Measurements from ENCODE around the gene KRT33B. TPM values are rescaled to one million over a fixed set of nuclear protein-coding genes. Genes with fewer than 3 reads are reported as not detected.
"Not testable (repeated sequence)": the region's sequence is repeated elsewhere in the genome, so short reads cannot be mapped to it uniquely, and the experiment has no call there.

Gene KRT33B
- under 1 TPM in 6 of 10 donors, not detected in 4; 0.09 to 0.26 (median 0.18) TPM for polyA plus RNA-seq (ENCODE audit: insufficient read length in 10 of 10)
- long read RNA-seq, donor 1: 0 reads
- long read RNA-seq, donor 2: 0 reads
- long read RNA-seq, donor 3: 0 reads
- long read RNA-seq, donor 4: 0 reads
- long read RNA-seq, donor 5: 0 reads
- long read RNA-seq, donor 6: 0 reads
- long read RNA-seq, donor 7: 0 reads
- long read RNA-seq, donor 8: 0 reads
- long read RNA-seq, donor 9: 0 reads

DNA sequence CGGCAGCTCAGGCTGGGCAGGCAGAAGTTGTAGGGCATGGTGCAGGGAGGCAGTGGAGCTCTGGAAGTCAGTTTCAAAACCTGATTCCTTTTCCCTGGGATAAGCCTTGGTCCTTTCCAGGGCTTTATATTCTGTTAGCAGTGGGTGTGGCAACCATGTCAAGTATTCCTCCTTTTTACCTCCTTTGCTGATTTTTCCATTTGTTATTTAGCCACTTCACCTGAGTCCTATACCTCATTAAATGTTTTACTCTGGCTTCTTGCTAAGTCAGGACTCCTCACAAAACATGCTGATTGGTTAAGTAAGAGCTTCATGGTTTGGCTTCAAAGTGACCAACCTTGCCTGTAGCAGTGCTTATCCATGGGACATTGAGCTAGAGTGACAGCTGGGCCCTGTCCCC, at the start of gene KRT33B:
TSS of gene KRT33B (minus strand) at position 101 of the 400 bp plus-strand sequence. CDS start at position 38, 63 bp downstream.
- no peak for DNase-seq

DNA sequence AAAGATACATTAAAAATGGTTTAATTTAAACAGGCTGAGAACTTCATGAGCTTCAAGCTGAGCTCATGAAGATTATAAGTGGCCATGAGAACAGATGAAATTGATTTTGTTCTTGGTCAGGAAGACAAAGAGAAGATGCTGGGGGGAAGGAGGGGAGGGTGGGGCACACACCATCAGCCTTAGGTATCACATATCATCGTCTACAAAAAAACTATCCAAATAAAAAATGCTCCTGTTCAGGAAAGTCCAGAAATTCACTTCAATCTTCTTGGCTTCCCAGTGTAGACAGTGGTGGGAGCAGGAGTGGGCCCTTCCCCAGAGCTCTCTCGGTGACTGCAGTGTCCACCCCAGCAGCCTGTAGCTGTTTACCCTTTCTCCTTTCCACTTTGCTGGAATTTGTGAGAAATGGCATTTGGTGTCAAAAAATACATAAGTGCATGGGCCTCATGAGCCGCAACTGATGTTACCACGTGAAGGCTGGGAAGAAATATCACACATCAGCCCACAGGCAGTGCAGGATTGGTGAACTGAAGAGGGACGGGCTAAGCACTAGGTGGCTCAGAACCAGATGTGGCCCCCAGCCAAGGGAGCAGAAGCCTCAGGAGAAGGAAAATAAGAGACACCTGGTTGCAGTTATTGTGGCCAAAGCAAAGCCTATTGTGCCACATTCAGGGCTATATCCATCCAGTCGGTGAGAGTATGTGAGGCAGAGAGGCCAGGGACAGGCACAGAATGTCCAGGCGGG, 48.7 kb upstream of the KRT33B start:
- no peak for DNase-seq

DNA sequence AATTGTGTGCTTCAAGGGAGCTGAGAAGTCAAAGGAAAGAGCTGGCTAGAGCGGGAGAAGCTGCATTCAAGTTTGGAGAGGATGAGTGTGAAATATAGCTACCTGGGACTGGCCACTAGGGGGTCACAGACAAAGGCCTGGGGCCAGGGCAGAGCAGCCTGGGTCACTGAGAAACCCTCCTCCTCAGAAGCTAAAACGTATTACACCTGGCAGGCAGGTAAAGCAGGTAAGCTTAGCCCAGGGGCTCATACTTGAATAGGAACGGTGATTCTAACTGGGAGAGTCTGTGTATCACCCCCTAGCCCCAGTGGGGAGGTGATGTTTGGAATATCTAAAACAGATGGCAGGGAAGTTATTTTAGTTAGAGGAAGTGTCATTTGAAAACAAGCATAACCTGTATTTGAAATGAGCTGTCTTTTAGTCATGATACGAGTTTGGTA, 48.0 kb upstream of the KRT33B start:
- no peak for DNase-seq

DNA sequence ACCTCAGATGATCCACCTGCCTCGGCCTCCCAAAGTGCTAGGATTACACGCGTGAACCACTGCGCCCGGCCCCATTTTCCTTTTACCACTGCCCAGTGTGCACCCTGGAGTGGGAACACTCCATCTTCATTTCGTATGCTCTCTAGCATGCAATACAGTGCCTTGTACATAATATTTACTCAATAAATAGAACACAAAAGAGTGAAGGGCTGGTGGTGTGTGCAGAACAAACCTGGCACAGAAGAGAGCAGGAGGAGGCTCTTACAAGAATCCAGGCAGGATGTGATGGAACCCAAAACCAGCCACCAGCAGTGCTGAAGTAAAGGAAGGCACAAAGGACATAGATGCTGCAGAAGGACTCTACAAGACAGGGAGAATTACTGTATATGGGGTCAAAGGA, 47.5 kb upstream of the KRT33B start:
- DNase-seq: no peak

DNA sequence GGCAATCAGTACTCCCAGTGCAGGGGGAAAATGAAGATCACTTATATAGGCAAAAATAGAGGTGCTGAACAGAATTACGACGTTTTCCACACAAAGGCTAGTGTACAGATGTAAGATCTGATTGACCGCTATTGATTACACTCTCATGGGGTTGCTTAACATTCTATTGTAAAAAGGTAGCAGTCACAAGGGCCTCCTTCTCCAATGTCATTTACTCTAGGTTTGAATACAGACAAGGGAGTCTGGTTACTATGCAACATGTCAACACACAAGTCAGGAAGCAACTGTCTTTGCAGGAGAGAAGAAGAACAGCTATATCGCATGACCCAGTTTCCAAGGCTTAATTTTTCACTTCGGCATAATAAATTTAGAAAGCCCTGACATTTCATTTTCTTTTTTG, 46.9 kb upstream of the KRT33B start:
- peak in 1 of 3 donors; percentile 15 for DNase-seq

DNA sequence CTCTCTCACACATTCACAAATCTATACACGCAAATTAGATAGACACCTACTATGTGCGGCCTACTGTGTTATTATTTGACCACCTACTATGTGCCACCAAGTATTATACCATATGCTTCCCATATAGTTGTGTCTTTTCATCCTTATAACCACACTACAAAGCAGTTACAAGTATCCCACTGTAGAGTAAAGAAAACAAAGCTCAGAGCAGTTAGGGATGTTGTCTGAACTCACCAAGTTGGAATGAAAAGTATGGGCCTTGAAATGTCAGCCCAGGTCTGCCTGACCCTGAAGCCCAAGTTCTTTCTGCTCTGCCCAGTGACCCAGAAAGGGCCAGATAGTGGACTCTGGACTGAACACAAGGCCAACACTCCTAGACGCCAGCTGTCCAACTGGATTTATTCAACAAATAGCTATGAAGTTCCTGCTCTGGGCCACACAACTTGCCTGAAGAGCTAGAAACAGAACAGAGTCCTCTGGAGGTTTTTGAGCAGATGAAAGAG, 46.3 kb upstream of the KRT33B start:
- DNase-seq: no peak

DNA sequence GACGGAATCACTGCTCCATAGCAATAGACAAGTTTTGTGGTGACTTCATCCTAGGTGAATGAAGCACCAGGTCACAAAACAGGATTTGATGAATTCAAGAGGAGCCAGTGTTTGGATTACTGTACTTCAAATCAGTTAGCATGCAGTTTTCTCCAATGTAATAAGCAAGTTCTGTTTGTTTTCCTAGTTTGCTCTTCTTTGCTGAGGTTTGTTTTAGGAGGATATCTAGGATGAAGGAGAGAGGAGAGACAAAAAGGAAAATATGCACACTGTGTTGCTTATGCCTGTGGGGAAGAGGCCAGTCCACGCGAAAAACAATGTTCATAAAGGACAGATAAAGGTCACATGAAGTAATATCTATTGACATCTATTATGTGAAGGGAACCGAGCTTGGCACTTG, 45.8 kb upstream of the KRT33B start:
- no peak for DNase-seq

DNA sequence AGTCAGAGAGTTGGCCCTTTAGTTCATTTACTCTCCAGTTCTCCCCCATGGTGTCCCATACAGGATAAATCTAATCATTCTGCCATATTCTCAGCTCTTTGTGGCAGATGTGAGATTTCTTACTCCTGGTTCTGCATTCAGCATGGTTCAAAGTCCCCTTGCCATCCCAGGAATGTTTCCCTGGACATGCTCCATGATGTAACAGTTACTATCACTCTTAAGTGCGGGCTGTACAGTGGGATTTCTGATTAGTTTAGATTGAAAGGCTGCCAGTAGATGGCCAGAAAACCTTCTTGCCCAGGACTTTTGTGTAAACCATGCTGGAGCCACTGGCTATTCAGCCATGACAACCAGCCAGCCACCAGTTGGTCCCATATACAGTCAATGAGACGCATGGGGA, 44.4 kb upstream of the KRT33B start:
- no peak for DNase-seq

DNA sequence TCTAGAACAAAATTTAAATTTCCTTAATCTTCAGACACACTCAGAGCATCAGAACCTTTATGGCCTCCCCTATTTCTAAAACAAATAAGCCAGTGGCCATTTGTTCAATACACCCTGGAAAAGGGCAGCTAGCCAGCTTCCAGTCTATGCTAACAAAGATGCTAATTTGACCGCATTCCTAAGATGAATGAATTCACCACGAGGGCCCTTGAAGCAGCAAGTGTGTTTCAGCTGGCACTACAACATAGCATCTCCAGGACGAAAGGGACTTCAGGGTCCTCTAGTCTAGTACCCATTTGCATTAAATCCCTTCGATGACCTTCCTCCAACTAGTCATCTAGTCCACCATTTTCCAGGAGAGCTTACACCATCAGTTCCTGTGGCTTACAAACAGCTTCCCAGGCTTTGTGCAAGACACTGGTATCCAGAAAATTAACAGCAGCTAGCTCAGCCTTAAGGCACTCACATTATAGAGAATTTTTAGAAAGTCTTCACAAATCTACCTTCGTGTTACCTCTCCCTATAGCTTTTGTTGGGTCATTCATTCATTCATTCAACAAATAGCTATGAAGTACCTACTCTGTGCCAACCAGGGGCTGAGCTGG, 43.8 kb upstream of the KRT33B start:
- DNase-seq: no peak

DNA sequence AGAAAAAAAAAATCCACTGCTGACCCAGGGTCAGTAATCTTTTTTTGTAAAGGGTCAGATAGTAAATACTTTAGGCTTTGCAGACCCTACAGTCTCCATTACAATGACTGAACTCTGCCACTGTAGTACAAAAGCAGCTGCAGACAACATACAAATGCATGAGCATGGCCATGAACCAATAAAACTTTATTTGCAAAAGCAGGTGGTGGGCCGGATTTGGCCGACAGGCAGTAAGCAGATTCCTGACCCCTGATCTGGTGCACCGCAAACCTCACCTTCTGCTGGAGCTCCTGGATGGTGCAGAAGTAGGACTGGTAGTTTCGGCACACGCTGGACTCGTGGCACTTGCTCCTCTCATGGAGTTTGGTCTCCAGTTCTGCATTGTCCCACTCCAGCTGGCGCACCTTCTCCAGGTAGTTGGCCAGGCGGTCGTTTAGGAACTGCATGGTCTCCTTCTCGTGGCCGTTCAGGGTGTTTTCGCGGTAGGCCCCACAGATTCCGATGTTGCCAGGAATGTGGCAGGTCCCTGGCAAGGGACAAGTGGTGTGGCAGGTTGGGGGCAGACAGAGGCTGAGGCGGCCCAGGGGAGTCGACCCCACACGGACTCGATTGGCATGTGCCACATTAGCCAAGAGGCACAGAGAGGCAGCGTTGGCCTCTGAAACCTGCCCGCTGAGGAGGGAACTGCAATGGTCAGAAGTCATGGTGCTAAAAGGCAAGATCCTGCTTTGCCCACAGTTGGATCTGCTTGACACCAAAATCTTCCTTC, 41.6 kb upstream of the KRT33B start:
- DNase-seq: no peak

DNA sequence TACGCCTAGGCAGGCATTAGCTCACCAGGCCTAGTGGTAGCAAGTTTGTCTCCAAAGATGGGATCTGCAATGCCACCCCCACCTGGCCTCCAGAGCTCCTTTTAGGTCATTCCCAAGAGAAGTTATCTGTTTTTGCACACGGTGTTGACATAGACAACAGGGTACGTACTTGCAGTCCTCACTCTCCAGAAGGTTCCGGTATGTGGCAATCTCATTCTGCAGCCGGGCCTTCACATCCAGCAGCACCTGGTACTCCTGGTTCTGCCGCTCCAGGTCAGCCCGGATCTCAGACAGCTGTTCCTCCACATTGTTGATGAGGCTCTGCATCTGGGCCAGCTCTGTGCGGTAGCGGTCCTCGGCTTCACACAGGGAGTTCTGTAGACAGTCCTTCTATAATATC, 37.6 kb upstream of the KRT33B start:
- no peak for DNase-seq

DNA sequence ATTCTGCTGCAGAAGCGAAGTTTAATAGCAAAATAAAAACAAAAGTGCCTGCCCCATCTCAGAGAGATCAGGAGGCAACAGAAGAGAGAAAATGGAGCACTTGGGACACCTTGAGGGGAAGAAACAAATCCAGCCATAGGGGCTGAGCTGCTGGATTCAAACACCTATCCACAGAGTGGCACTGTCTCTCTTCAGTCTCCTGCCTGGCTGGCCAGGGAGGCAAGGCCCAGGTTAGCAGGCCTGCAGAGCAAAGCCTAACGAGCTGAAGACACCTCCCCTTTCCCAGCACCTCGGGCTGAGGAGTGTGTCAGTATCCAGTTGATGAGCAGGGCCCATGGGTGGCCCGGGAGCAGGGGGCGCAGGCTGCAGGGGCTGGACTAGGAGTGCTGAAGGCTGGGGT, 36.6 kb upstream of the KRT33B start:
- DNase-seq: no peak

DNA sequence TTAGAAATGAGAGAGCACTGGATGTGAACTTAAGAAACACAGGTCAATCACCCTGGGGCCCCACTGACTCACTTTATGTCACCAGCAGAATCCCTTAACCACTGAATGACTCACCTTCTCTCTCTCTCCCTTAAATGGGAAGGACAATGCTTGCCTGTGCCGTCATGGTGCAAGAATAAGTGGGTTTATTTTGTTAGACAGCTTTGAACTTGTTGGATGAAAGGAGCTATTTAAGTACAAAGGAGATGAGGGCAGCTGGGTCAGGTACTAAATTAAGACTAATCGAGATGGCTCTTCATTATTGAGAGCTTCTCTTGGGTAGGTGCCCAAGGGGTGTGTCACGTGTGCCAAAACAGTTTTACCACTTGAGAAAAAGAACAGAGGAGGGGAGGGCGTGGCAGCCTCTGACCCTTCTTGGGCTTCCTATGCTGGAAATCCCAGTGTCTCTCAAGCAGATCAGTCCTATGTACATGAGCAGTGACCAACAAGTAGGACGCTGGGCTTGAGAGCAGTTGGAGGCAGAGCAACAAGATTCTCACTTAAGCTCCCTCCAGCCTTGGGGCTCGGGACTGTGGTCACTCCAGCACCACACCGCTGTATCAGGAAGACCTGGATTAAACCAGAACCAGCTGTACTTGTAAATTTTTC, 34.5 kb upstream of the KRT33B start:
- peak in 1 of 3 donors; percentile 91 for DNase-seq

DNA sequence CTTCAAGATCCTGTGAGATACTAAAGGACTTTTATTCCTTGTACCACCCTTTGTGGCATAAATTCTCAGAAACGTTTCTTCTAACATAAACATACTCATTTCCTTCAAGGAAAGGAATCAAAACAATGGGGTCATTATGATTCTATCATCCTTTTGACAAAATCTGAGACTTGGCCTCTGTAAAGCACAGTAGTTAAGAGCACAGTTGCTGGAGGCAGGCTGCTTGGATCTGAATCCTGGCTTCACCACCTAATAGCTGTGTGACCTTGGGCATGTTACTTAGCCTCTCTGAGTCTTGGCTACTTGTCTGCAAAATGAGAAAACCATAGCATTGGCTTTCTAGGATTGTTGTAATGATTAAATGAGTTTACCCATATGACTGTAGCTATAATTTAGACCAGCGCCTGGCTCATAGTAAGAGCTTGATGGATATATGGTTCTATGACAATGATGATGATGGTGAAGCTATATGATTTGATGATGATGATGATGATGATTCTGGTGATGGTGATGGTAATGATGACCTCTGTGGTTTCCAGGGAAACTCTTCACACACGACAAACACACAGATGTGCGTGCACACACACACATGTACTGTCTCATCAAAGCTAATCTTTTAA, 33.9 kb upstream of the KRT33B start:
- no peak for DNase-seq

DNA sequence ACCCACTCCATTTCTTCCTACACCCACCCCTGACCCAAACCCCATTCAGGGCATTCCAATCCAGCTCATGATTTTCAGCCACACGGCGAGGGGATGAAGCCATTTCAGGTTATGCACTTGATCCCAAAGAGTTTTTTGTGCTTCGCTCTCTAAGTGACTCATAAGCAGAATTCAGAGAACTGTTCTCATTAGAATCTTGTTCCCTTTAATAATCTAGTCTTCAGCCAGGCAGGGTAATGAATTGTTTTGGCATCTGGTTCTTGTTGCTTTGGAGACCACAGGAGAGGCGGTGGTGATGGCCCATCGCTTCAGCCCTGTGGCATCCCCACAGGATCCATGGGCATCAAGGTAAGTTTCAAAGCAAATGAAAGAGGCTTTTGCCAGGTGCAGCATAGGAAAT, 32.5 kb upstream of the KRT33B start:
- DNase-seq: no peak

DNA sequence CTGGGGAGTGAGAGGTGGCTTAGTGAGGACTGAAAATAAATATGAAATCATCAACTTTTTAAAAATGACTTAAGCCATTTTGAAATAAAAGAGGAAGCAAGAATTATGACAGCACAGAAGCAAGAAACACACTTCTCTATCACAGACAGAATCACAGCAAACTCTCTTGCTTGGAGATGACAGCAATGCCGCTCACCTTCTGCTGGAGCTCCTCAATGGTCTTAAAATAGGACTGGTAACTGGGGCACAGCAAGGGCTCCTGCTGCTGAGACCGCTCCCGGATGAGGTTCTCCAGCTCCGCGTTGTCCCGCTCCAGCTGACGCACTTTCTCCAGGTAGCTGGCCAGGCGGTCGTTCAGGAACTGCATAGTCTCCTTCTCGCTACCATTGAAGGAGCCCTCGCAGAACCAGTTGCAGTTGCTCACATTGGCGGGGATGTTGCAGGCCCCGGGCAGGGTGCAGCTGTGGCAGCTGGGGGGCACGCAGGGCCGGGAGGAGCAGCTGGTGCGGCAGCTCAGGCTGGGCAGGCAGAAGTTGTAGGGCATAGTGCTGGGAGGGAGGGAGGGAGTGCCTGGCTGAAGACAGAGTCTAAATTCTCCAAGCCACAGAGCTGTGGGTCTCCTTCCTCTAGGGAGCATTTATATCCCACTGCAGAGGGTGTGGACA, 27.5 kb upstream of the KRT33B start, which contains the start of gene KRT31:
TSS of gene KRT31 (minus strand) at position 613 of the 665 bp plus-strand sequence. CDS start at position 544, 69 bp downstream.
- DNase-seq: peak in 2 of 3 donors; percentile 8 to 15

DNA sequence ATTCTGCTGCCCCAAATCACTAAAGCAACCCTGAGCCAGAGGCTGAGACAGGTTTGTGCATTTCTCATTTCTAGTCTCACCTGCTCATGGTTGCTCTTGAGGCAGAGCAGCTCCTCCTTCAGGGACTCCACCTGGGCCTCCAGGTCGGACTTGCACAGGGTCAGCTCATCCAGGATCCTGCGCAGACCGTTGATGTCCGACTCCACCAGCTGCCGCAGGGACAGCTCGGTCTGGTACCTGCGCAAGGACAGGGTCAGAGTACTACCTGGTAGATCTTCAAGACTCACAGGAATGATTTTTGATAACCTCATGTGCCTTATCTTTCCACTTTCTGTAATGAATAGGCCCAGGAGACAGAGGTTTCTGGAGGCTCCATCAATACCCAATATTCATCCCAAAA, 26.7 kb upstream of the KRT33B start:
- no peak for DNase-seq

DNA sequence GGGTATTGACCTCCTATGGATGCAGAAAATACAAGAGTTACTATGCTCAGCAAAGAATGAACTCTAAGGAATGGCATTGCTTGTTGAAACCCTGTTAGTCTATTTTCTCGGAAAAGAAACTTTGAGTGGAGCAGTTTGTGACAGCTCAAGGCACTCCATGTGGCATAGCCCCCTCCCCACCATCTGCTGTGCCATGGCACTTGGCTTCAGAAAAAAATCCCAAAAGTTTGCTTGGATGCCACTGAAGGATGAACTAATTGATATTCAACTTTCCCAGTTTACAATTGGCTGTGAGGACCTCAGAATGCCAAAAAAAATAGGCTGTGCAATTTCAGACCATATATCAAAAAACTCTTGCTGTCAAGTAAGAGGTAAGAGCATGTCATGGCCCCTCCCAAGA, 26.0 kb upstream of the KRT33B start:
- DNase-seq: no peak

DNA sequence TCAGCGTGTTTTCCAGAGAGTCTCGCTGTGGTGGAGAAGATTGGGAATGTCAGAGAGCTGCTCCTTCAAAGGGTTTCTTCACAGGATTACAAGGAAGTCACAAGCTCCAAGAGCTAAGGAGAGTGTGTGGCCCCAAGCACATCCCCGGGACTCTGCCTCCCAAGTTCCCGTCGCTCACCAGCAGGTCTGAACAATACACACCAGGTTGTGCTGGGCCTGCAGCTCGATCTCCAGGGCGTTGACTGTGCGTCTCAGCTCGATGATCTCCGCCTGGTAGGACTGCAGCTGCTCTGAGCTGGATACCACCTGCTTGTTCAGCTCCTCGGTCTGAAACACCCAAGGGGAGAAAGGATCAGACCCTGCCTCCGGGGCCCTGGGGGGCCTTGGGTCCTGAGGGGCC, 25.4 kb upstream of the KRT33B start:
- not testable (repeated sequence) for DNase-seq

DNA sequence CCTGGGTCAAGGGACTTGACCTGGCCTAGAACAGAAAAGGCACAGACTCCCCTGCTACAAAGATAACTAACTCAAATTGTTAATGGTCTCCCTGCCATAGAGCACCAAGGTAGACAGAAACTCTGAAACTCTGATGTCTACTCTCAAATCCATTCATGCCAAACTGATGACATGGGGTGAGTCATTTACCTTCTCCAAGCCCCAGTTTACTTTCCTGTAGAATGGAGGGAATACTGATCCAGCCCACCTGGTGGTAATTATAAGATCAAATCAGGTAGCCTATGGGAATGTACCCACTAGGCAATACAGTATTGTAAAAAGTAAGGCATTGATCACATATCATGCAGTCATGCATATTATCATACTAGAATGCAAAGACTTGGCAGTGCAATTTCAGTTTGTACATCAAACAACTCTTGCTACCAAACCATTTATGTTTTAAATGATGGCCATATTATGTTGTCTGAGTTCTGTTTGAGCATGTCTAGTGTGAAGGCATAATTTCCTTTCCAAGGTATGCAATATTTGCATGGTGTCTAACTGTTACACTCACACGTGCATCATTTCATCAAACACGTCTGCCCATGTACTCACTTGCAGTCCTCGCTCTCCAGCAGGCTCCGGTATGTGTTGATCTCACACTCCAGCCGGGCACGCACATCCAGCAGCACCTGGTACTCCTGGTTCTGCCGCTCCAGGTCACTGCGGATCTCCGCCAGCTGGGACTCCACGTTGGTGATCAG, 24.8 kb upstream of the KRT33B start:
- no peak for DNase-seq
